RPMI7951 (cell line): Measurements from ENCODE around the gene FBXO8. TPM values are rescaled to one million over a fixed set of nuclear protein-coding genes. Genes with fewer than 3 reads are reported as not detected.
A peak's percentile ranks its signal among the peaks of the same experiment; 100 is the strongest.

Experiments
- DNase-seq: peaks from one replicate; pipeline ENCODE4 v3.0.0-alpha.2; 2012; ENCODE audit warnings: low read depth
- total RNA-seq: library from RNA; depleted of rRNA; stranded (reverse); fragments of >200 nt; shearing (Covaris generic); gene quantifications from 2 replicates; pipeline ENCODE4 v1.2.3, GENCODE V29; 2014; rRNA removed

The FBXO8 gene
- total RNA-seq, 1 experiment from 2014 or later: 40.1 TPM

DNA sequence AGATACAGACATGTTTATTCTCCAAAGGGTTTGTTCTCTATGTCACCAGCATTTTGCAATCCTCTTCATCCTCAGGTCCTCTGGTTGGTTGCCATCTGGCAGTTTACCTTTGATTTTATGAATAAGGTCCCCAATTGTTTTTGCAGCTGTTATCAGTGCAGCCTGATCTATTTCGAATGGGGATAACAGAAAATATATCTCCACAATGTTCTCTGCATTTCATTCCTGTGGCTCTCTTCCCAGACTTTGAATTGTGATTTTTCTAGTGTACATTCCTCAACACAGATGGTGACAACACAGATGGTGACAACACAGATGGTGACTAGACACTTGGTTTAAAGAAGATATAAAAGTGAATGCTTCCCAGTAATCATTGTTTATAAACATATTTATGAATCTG is 74.1 kb downstream of the FBXO8 start:
- DNase-seq: no peak

DNA sequence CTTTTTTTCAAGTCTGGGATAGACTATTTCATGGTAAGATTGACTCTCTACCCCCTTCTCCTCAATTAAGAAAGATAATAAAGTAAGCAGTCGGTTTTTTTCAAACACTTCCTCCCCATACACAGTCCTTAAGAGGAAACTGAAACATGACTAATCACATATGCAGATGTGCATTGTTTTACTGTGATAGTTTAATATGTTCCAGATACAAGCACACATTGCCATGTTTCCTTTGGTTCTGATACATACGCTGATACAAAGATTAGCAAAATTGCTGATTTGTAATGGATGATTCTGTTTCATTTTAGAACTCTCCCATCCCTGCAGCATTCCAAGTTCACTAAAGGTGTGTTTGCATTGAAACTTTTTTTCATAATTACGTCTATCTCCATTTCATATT is 76.1 kb downstream of the FBXO8 start:
- DNase-seq: no peak

DNA sequence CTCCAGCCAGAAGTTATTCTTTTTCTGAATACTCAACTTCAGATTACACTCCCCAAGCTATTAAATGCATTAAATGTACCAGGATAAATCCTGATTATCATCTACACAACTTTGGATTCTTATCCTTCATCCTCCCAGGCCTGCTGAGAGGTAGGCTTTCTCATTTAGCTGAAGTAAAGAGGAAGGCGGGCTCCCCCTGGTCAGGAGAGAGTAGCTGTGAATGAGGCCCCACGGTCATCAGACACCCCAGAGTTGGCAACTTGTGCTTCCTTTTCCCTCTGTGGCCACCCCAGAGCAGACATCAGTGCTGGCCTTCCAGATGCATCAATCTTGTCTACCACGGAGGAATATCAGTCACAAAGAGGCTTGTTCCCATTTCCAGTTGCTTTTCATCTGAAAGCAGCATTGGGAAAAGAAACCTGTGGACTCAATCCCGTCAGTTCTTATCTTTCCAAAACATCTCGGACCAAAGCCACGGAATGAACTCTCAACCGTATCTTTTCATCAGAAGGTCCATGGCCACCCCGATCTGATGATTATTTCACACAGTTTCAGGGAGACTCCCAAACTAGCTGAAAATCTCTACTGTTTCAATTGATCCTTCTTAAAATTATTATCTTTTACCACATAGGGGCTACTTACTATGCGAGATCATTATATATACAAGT is 79.2 kb downstream of the FBXO8 start:
- no peak for DNase-seq

DNA sequence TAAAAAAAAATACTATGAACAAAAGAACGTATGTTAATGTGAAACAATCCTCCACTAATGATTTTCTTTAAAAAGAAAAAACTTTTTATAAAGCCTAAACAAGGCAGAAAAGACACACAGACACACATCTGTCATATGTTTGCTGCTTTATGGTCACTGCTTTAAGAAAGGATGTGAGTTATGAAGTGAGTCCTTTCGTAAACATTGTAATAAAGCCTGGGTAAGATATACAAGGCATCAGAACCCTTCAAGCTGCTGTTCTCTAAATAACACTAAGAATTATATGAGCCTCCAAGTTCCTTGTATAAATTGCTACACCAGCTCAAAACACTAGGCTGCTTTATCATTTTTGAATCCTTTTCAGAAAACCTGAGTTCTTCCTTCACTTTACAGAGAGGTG is 81.6 kb downstream of the FBXO8 start:
- DNase-seq: no peak

DNA sequence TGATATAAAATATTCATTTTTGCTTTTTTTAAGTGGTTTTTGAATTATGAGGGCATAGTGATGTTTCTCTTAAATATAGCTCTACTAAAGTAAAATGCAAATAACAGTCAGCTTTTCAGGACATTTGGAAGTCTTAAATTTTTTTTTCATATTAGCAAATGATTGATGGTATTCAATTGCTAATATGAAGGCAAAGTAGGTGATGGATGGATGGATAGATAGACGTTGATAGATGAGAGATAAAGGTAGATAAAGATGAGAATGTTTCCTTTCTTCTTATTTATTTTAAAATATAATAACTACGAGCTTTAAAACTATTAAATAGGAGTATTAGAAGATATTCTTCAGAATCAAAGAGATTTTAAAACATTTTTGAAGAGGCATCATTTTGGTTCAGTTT is 83.7 kb downstream of the FBXO8 start:
- no peak for DNase-seq

DNA sequence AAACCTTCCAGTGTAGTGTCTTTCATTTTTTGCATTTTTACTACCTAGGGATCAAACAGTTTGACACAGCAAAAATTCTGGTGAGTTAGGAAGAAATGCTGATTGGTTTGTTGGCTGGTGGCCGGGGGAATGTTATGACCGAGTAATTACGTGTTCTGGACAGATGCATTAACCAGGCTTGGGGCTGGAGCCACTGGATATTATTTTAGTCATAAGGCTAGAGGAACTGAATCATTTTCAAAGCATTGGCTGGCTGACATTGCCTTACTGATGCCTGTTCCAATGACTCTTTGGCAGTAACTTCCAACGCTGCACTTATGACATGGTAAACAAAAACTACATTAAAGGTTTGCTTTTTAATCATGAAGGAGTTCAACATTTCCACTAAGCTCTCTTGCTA is 84.6 kb downstream of the FBXO8 start:
- DNase-seq: peak; percentile 71

DNA sequence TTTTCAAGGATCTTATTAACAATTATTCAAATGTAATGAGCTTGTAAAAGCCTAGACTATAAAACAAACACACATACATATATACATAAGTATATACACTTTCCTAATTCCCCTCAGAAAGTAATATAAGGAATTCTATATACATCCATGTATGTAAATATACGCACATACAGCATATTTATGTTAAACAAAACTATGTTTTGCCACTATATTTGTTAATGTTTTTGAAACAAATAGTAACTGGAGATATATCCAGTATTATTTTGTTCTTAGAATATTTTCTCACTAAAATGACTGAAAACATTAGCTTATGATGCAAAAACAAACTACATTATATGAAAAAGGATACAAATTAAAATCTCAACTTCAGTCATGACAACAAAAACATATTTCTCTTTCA is 85.1 kb downstream of the FBXO8 start:
- DNase-seq: no peak

DNA sequence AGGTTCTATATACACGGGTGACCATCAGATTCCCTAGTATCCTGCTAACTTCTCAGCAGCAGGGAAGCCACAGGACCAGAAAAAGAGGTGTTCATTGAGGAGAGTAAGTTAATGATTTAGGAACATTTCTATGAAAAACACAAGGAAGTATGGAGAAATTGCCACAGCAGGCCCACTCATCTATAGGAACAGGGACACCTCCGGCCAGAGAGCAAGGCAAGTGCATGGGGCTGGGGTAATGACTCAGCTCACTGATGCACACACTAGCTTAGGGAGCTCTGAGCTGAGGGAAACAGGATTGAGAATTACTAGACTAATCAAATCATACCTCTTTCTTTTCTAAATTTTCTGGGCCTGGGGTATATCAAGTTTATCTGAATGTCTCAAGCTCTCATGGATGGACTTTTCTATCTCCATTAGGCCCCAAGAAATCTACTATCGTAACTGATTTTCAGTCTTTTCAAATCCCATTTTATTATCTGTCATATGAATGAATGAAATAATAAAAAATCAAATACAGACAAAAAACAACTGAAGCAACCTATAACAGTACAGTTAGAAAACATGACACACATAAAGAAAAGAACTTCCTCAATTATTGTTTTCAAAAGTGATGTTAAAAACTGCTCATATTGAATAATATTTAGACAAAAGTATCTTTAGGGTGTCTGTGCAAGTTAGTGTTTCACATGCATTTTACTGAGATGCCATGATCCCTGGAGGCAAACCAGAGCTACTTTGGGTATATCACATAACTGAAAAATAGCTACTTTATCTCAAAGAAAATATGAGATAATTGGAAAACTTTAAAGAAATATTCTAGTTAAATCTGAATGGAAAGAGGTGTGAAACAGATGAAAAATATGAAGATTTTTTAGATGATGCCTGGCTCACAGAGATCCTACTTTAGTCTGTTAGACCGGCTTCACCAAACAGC is 89.8 kb downstream of the FBXO8 start:
- DNase-seq: no peak

DNA sequence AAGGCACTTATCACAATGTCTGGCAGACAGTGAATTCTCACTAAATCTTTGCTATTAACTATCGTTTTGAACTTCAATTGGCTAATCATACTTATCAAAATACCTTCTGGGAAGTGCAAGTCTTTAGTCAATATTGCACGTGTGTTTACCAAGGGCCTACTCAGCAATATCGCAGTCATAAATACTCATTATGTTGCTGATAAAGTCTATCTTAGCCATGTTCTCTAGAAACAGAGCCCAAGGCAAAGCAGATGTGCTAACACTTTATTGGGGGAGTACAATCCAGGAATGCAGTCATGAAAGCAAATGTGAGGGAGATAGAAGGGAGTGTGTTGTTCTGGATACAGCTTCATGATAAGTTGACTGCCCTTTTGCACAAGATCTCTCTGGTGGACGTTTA is 90.5 kb downstream of the FBXO8 start:
- no peak for DNase-seq

DNA sequence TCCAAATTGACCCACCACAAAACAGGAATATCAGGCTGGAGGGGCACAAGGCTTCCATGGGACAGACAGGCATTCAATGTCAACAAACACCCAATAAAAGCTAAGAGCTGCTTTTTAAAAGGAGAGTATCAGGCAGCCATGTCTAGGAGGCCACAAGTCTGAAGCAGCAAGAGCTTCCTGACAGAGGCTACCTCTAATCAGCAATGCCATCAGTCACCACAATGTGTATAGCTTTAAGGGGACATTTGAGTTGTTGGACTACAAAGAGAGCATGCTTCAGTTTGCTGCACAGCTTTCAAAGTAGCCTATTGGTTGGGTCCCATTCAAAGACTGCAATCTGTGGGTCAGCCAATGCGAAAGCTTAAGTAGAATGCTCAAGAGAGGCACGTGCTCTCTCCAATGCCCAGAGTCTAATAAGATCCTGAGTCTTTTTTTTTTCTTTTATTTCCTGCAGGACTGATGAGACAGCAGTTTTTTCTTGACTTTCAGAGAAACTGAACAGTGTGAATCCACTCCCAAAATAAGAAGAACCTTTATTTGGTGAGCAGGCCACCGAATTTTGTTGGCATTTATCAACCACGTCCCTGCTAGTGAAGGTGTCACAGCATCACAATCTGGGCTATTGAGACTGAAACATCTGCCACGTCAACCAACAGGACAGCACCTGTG is 92.5 kb downstream of the FBXO8 start:
- DNase-seq: no peak

DNA sequence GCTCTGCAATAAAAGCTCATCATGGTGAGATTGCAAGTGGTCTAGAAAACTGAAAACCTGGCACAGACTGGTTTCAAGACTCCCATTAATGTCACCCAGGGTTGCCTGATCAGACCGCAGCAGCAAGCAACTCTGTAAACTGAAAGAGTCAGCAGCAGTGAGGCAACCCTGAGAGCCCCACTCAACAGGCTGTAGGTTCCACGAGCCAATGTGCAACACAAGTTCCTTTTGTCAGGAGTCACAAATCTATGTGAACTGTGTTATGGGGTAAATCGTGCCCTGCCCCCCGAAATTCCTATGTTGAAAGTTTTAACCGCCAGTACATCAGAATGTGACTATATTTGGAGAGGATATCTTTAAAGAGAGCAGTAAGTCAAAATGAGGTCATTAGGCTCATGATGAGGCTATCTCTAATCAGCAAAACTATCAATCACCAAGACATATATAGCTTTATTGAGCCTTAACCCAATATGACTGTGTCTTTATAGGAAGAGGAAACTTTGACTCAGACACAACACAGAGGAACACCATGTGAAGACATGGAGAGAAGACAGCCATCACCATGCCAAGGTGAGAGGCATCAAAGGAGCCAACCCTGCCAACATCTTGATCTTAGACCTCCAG is 94.0 kb downstream of the FBXO8 start:
- DNase-seq: no peak

Other genes starting within 250 kb of the FBXO8 start
- gene CEP44, start 244 bp upstream of the FBXO8 start, total RNA-seq: 18.5 and 21.1 TPM in 2 replicates
- gene HPGD, start 238.8 kb upstream of the FBXO8 start, total RNA-seq: 0.24 TPM in 1 of 2 replicates, not detected in the other